C4-2B (cell line): ENCODE results near the gene MYCBP.

Experiments used
- CTCF ChIP-seq: fragments of 450-650 bp; conservative IDR thresholded peaks from 2 replicates; pipeline ENCODE4 v1.5.1; 2017; ENCODE audit warnings: mild to moderate bottlenecking
- ZFX ChIP-seq: fragments of 450-650 bp; IDR thresholded peaks from 2 replicates; pipeline ENCODE4 v1.6.1; 2017

DNA sequence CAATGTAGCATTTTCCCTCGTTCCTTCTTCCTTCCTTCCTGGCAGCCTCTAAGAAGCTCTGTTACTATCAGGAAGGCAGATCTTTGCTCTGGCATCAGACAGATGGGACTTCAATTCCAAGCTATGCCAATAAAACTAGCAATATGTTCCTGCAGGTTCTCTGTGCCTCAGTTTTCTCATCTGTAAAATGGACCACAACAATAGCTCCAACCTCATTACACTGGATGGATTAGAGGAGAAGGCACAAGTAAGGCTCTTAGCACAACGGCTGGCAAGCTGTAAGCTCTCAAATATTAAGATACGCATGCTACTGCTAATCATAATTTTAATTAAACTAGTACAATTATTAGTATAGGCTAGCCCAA lies 40.8 kb downstream of the MYCBP start:
- TF ChIP-seq CTCF (no peak), ZFX (no peak)
